ENCODE data around the gene WFS1.
A peak's percentile ranks its signal among the peaks of the same experiment; 100 is the strongest.

The WFS1 gene

GRCh38 chr4:6326312-6327060 is 56.8 kb downstream of the WFS1 start:
- DNase-seq: no peak

- peak; percentile 41 to 51 for DNase-seq
Observed at GRCh38 chr4:6327220-6327917, 57.7 kb downstream of the WFS1 start.

- DNase-seq: no peak
Observed at GRCh38 chr4:6328526-6328925, 58.9 kb downstream of the WFS1 start.

- no peak for DNase-seq
Observed at GRCh38 chr4:6329478-6330383, 60.1 kb downstream of the WFS1 start.

- DNase-seq: no peak
Observed at GRCh38 chr4:6330384-6330767, 60.7 kb downstream of the WFS1 start.

- DNase-seq: peak in 1 of 2 experiments; percentile 18
Observed at GRCh38 chr4:6331018-6331417, 61.4 kb downstream of the WFS1 start.

- no peak for DNase-seq
Observed at GRCh38 chr4:6331468-6331867, 61.8 kb downstream of the WFS1 start.

GRCh38 chr4:6332042-6332668 is 62.5 kb downstream of the WFS1 start:
- no peak for DNase-seq

GRCh38 chr4:6332669-6333050 is 63.0 kb downstream of the WFS1 start:
- DNase-seq: no peak

- no peak for DNase-seq
Observed at GRCh38 chr4:6333301-6334202, 63.9 kb downstream of the WFS1 start.

GRCh38 chr4:6334203-6334887 is 64.7 kb downstream of the WFS1 start:
- no peak for DNase-seq

- no peak for DNase-seq
Observed at GRCh38 chr4:6335040-6335590, 65.5 kb downstream of the WFS1 start.

- no peak for DNase-seq
Observed at GRCh38 chr4:6336166-6336565, 66.5 kb downstream of the WFS1 start.

- DNase-seq: no peak
Observed at GRCh38 chr4:6337331-6337935, 67.8 kb downstream of the WFS1 start.

- peak in 1 of 2 experiments; percentile 10 for DNase-seq
Observed at GRCh38 chr4:6338175-6338950, 68.7 kb downstream of the WFS1 start.

- no peak for DNase-seq
Observed at GRCh38 chr4:6338951-6339817, 69.5 kb downstream of the WFS1 start.

- DNase-seq: no peak
Observed at GRCh38 chr4:6339818-6340445, 70.3 kb downstream of the WFS1 start.

GRCh38 chr4:6340446-6341015 is 70.9 kb downstream of the WFS1 start:
- no peak for DNase-seq
